K562 (cell line): ENCODE data around the gene KNL1. TPM values are rescaled to one million over a fixed set of nuclear protein-coding genes. Genes with fewer than 3 reads are reported as not detected.

Source experiments
- CBX8 ChIP-seq: fragments of 200-600 bp; sonication (generic); IDR thresholded peaks from 2 replicates; pipeline ENCODE4 v1.6.1; 2012; ENCODE audit warnings: borderline replicate concordance, mixed run types, low read depth, mild to moderate bottlenecking, moderate library complexity, mixed read lengths, low read length, control low read depth, inconsistent platforms; ENCODE audit not compliant: poor library complexity, severe bottlenecking; ENCODE audit errors: extremely low read depth
- GABPB2 ChIP-seq: fragments of 250-450 bp; sonication (Bioruptor Pico); conservative IDR thresholded peaks from 2 replicates; pipeline ENCODE4 v1.5.1; 2021; ENCODE audit warnings: mild to moderate bottlenecking
- GMEB1 ChIP-seq: fragments of 250-450 bp; sonication (Bioruptor Pico); IDR thresholded peaks from 2 replicates; pipeline ENCODE4 v1.4.0; 2020; ENCODE audit warnings: mild to moderate bottlenecking
- GTF2B ChIP-seq: IDR thresholded peaks from 2 replicates; pipeline ENCODE4 v1.6.1; 2011; ENCODE audit not compliant: insufficient read length; ENCODE audit errors: extremely low read depth
- GTF2F1 ChIP-seq: IDR thresholded peaks from 2 replicates; pipeline ENCODE4 v1.6.1; 2011; ENCODE audit warnings: low read depth, low read length, improper control_type of control experiment
- JUN ChIP-seq, 2 experiments: sonication (generic) in 1 of 2; formaldehyde crosslinking in 1 of 2; IDR thresholded peaks; 2 replicates each; pipeline versions ENCODE4 v1.6.1 to v1.8.0; 2012 to 2022; ENCODE audit warnings: borderline replicate concordance in 2 of 2, mild to moderate bottlenecking in 2 of 2, improper control_type of control experiment in 1 of 2, low read depth in 1 of 2, low read length in 1 of 2, missing genetic modification reagents in 1 of 2
- KAT2B ChIP-seq: IDR thresholded peaks from one replicate; pipeline ENCODE4 v1.6.1; 2012; ENCODE audit warnings: low read depth, mild to moderate bottlenecking, control low read depth, inconsistent platforms, low read length, moderate library complexity
- KDM1A ChIP-seq, 2 experiments: fragments of 450-650 bp; IDR thresholded peaks; 2 replicates each; pipeline ENCODE4 v1.6.1; 2016; ENCODE audit warnings: mild to moderate bottlenecking in 2 of 2
- POLR2A ChIP-seq: fragments of 450-650 bp; conservative IDR thresholded peaks from 2 replicates; pipeline ENCODE4 v1.6.1; 2016
- POLR2G ChIP-seq: fragments of 200-400 bp; formaldehyde crosslinking; IDR thresholded peaks from 2 replicates; pipeline ENCODE4 v1.6.1; 2017; ENCODE audit warnings: low read depth, mild to moderate bottlenecking, antibody characterized with exemption, low read length, moderate library complexity
- POLR2H ChIP-seq: IDR thresholded peaks from 2 replicates; pipeline ENCODE4 v1.6.1; 2016; ENCODE audit warnings: missing genetic modification characterization, low read depth, mild to moderate bottlenecking, control low read depth, missing compliant biosample characterization, moderate library complexity
- PRMT5 ChIP-seq: sonication (generic); formaldehyde crosslinking; IDR thresholded peaks from 2 replicates; pipeline ENCODE4 v1.5.0; 2020; ENCODE audit warnings: missing genetic modification reagents
- RNF2 ChIP-seq: sonication (generic); IDR thresholded peaks from 2 replicates; pipeline ENCODE4 v1.6.1; 2016
- SAFB ChIP-seq: fragments of 200-400 bp; formaldehyde crosslinking; IDR thresholded peaks from 2 replicates; pipeline ENCODE4 v1.6.1; 2017; ENCODE audit warnings: low read depth, low read length, borderline replicate concordance
- SAFB2 ChIP-seq: fragments of 200-400 bp; formaldehyde crosslinking; IDR thresholded peaks from 2 replicates; pipeline ENCODE4 v1.6.1; 2018; ENCODE audit warnings: borderline replicate concordance, low read length, low read depth, moderate library complexity; ENCODE audit not compliant: severe bottlenecking
- SPI1 ChIP-seq: IDR thresholded peaks from 2 replicates; pipeline ENCODE4 v1.6.1; 2011; ENCODE audit warnings: low read depth, low read length, control low read depth, borderline replicate concordance
- THRB ChIP-seq: fragments of 450-650 bp; formaldehyde crosslinking; conservative IDR thresholded peaks from 2 replicates; pipeline ENCODE4 v1.4.0; 2022; ENCODE audit warnings: mild to moderate bottlenecking, missing genetic modification characterization
- UBTF ChIP-seq, 2 experiments: IDR thresholded peaks; 2 replicates each; pipeline ENCODE4 v1.6.1; 2012; ENCODE audit warnings: improper control_type of control experiment in 2 of 2, low read depth in 2 of 2, low read length in 2 of 2, borderline replicate concordance in 1 of 2
- ZFP36 ChIP-seq: fragments of 150-350 bp; IDR thresholded peaks from 2 replicates; pipeline ENCODE4 v1.6.1; 2018; ENCODE audit warnings: low read length, low read depth; ENCODE audit not compliant: partially characterized antibody
- ZFX ChIP-seq: sonication (generic); formaldehyde crosslinking; IDR thresholded peaks from 2 replicates; pipeline ENCODE4 v1.8.0; 2022; ENCODE audit warnings: mild to moderate bottlenecking, missing genetic modification reagents, moderate library complexity
- ZNF282 ChIP-seq: sonication (generic); formaldehyde crosslinking; IDR thresholded peaks from 2 replicates; pipeline ENCODE4 v1.8.1; 2023; ENCODE audit warnings: missing genetic modification reagents
- polyA plus RNA-seq, 8 experiments: library from polyadenylated mRNA; depleted of rRNA in 4 of 8; stranded (reverse) in 5 of 8; unstranded in 3 of 8; fragments of >200 nt; fragmentation: Nextera tagmentation in 2 of 8; fragmentation: Illumina TruSeq in 1 of 8; extraction: Ambion mirVana in 2 of 8; extraction: Trizol in 1 of 8; gene quantifications; 2 replicates each; pipeline versions ENCODE4 v1.2.1 to v1.2.3, GENCODE V29; 2011 to 2014; ENCODE audit warnings: inconsistent platforms in 1 of 8, missing spikeins in 1 of 8
- total RNA-seq, 7 experiments: library from RNA; depleted of rRNA in 6 of 7; stranded (reverse); fragments of >200 nt in 6 of 7; fragmentation: Illumina TruSeq in 2 of 7; extraction: Trizol in 2 of 7; gene quantifications; 2 replicates each; pipeline versions ENCODE4 v1.2.1 to v1.2.3, GENCODE V29; 2011 to 2021; ENCODE audit warnings: low replicate concordance in 1 of 7

The KNL1 gene
- total and polyA plus RNA-seq, 9 of the 15 experiments (the other 6 are each of a cell fraction or from before 2014, with no cell fraction given), result 14.5 to 65.4 (median 34.6) TPM

- TF ChIP-seq UBTF (IDR thresholded peaks at IDR 0.05; ENCODE audit: borderline replicate concordance in 1 of 2, low read depth in 2 of 2, low read length in 2 of 2) (no peak), PRMT5 (no peak), CBX8 (no peak), KAT2B (no peak), SPI1 (no peak; the same call in 1 of the 2 replicates), GABPB2 (no peak), ZNF282 (no peak), ZFP36 (no peak), SAFB (no peak), KDM1A (IDR thresholded peaks at IDR 0.05) (no peak), THRB (CRISPR knock-in tag) (no peak), POLR2G (no peak), GTF2B (no peak), GMEB1 (CRISPR knock-in tag) (no peak), RNF2 (no peak), GTF2F1 (no peak), POLR2A (no peak), ZFX (CRISPR knock-in tag) (no peak), JUN (IDR thresholded peaks at IDR 0.05; ENCODE audit: borderline replicate concordance, low read depth, low read length) (no peak), JUN (CRISPR knock-in tag; IDR thresholded peaks at IDR 0.05; ENCODE audit: borderline replicate concordance) (no peak), POLR2H (tag) (no peak), SAFB2 (no peak)
Observed at GRCh38 chr15:40565333-40566238, 28.5 kb upstream of the KNL1 start (continued).
